Ishikawa (cell line): ENCODE data around the gene NUP107.

ENCODE experiments used
- CEBPB ChIP-seq: IDR thresholded peaks from 2 replicates; pipeline ENCODE4 v1.6.1; 2012
- CREB1 ChIP-seq: IDR thresholded peaks from 2 replicates; pipeline ENCODE4 v1.6.1; 2012; ENCODE audit warnings: low read depth
- EGR1 ChIP-seq: IDR thresholded peaks from 2 replicates; pipeline ENCODE4 v1.6.1; 2012
- EP300 ChIP-seq: IDR thresholded peaks from 2 replicates; pipeline ENCODE4 v1.6.1; 2012; ENCODE audit warnings: borderline replicate concordance
- FOXM1 ChIP-seq: IDR thresholded peaks from 2 replicates; pipeline ENCODE4 v1.6.1; 2012; ENCODE audit warnings: low read depth, borderline replicate concordance
- NFIC ChIP-seq: IDR thresholded peaks from 2 replicates; pipeline ENCODE4 v1.6.1; 2012
- RAD21 ChIP-seq: IDR thresholded peaks from 2 replicates; pipeline ENCODE4 v1.6.1; 2012; ENCODE audit warnings: low read depth
- TAF1 ChIP-seq: IDR thresholded peaks from 2 replicates; pipeline ENCODE4 v1.6.1; 2012; ENCODE audit warnings: low read depth, mild to moderate bottlenecking
- TCF12 ChIP-seq: IDR thresholded peaks from 2 replicates; pipeline ENCODE4 v1.6.1; 2012; ENCODE audit warnings: low read depth
- TEAD4 ChIP-seq: IDR thresholded peaks from 2 replicates; pipeline ENCODE4 v1.6.1; 2012
- YY1 ChIP-seq: IDR thresholded peaks from 2 replicates; pipeline ENCODE4 v1.6.1; 2012; ENCODE audit warnings: low read depth
- ZBTB7A ChIP-seq: IDR thresholded peaks from 2 replicates; pipeline ENCODE4 v1.6.1; 2012; ENCODE audit warnings: low read depth
- TF ChIP-seq, protein P1 (sequence below): IDR thresholded peaks from 2 replicates; pipeline ENCODE4 v1.6.1; 2012; ENCODE audit warnings: low read depth, mild to moderate bottlenecking
- TF ChIP-seq, protein P2 (sequence below): IDR thresholded peaks from 2 replicates; pipeline ENCODE4 v1.6.1; 2012
- TF ChIP-seq, protein P3 (sequence below): IDR thresholded peaks from 2 replicates; pipeline ENCODE4 v1.6.1; 2012

The NUP107 gene

DNA sequence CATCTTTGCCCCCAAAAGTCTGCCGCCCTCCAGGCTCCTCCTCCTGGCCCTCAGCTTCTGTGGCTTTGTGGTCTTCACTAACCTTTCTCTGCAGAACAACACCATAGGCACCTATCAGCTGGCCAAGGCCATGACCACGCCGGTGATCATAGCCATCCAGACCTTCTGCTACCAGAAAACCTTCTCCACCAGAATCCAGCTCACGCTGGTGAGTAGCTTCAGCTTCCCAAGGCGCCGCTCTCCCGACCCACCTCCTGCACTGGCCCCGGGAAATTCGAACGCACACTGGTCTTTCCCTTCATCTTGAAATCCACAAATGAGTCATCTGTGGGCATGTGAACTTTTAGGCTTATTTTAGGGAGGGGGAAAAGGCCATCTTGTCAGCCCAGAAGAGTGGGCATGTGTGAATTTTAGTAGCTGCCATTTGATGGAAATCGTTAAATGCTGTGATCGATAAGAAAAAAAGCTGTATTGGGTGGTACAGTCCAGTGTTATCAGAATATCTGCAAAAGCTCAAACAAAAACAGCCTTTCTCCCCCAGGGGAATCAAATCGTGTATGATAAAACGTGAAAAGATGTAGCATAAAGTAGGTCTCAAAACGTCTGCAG is 59.9 kb downstream of the NUP107 start:
- TF ChIP-seq RAD21 (no peak), EGR1 (no peak), YY1 (no peak), CREB1 (no peak), NFIC (no peak), CEBPB (no peak), FOXM1 (no peak), TAF1 (no peak; the same call in 1 of the 2 replicates), EP300 (no peak), TEAD4 (no peak), ZBTB7A (no peak), TCF12 (no peak; the same call in 1 of the 2 replicates)
- TF ChIP-seq, protein P1, sequence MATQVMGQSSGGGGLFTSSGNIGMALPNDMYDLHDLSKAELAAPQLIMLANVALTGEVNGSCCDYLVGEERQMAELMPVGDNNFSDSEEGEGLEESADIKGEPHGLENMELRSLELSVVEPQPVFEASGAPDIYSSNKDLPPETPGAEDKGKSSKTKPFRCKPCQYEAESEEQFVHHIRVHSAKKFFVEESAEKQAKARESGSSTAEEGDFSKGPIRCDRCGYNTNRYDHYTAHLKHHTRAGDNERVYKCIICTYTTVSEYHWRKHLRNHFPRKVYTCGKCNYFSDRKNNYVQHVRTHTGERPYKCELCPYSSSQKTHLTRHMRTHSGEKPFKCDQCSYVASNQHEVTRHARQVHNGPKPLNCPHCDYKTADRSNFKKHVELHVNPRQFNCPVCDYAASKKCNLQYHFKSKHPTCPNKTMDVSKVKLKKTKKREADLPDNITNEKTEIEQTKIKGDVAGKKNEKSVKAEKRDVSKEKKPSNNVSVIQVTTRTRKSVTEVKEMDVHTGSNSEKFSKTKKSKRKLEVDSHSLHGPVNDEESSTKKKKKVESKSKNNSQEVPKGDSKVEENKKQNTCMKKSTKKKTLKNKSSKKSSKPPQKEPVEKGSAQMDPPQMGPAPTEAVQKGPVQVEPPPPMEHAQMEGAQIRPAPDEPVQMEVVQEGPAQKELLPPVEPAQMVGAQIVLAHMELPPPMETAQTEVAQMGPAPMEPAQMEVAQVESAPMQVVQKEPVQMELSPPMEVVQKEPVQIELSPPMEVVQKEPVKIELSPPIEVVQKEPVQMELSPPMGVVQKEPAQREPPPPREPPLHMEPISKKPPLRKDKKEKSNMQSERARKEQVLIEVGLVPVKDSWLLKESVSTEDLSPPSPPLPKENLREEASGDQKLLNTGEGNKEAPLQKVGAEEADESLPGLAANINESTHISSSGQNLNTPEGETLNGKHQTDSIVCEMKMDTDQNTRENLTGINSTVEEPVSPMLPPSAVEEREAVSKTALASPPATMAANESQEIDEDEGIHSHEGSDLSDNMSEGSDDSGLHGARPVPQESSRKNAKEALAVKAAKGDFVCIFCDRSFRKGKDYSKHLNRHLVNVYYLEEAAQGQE: no peak
- TF ChIP-seq, protein P2, sequence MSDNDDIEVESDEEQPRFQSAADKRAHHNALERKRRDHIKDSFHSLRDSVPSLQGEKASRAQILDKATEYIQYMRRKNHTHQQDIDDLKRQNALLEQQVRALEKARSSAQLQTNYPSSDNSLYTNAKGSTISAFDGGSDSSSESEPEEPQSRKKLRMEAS: no peak
- TF ChIP-seq, protein P3, sequence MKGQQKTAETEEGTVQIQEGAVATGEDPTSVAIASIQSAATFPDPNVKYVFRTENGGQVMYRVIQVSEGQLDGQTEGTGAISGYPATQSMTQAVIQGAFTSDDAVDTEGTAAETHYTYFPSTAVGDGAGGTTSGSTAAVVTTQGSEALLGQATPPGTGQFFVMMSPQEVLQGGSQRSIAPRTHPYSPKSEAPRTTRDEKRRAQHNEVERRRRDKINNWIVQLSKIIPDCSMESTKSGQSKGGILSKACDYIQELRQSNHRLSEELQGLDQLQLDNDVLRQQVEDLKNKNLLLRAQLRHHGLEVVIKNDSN: no peak

DNA sequence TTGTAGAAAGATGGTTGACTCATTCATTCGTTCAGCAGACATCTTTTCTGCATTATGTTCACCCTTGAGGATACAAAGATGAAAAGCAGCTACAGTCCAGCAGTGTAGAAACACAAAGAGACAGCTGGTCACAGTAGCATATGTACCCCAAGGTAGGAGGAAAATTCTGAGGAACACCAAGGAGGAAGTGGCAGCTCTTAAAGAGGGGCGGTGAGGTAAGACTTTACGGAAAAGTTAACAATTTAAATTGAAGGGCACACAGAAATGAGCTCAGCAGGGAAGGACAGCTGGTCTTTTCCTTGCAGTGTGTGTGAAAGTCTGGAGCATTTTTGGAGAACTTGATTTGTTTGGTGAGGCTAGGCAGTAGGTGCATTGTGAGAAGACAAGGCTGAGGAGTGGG is 62.7 kb downstream of the NUP107 start:
- TF ChIP-seq TAF1 (no peak), EGR1 (no peak), TEAD4 (no peak), TCF12 (no peak), CREB1 (no peak), NFIC (no peak), CEBPB (no peak), YY1 (no peak), RAD21 (no peak), EP300 (no peak)
- TF ChIP-seq, protein P3: no peak
- TF ChIP-seq, protein P1: no peak
- TF ChIP-seq, protein P2: no peak

DNA sequence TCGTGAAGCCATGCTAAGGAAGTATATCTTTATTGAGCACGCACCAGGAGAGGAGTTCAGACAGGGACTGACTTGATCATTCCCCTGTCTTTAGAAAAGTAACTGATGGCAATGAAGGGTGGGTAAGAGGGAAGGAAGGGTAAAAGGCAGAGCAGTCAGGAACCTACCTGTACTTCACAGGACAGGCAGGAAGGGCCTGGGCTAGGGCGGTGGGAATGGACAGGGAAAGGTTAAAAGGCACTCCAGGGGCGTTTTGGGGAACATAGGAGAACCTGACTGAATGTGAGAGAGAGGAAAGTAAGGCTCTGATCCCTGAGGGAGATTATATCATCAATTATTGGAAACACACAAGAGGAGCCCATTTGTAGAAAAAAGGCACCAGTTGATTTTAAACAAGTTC is 63.1 kb downstream of the NUP107 start:
- no peak for TF ChIP-seq EP300
- no peak for TF ChIP-seq CEBPB
- no peak for TF ChIP-seq TEAD4
- no peak for TF ChIP-seq EGR1
- no peak for TF ChIP-seq CREB1
- TF ChIP-seq TCF12: no peak
- no peak for TF ChIP-seq RAD21
- TF ChIP-seq, protein P2: no peak
- no peak for TF ChIP-seq NFIC
- no peak for TF ChIP-seq FOXM1
- TF ChIP-seq, protein P3: no peak
- no peak for TF ChIP-seq TAF1
- no peak for TF ChIP-seq ZBTB7A
- no peak for TF ChIP-seq YY1
- TF ChIP-seq, protein P1: no peak

DNA sequence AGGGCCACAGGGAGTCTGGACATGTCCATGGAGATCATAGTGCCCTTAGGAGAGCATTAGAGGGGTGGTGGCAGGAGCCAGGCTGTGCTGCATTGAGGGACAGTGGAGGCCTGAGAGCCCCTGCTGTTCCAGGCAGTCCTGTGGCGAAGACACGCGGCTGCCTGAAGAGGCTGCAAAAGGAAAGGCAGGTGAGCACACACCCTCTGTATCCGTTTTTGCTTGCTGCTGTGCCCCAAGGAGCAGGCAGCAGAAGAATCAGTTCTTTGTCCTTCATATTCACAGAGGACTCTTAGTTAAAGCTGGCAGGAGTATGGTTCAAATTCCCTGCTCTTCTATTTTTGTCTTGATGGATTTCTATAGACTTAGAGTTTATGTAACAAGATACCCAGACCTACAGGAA is 63.7 kb downstream of the NUP107 start:
- TF ChIP-seq RAD21 (no peak), NFIC (no peak), FOXM1 (no peak), ZBTB7A (no peak), TAF1 (no peak), EGR1 (no peak), EP300 (no peak), CREB1 (no peak), TEAD4 (no peak), CEBPB (no peak), TCF12 (no peak), YY1 (no peak)
- TF ChIP-seq, protein P2: no peak
- TF ChIP-seq, protein P3: no peak
- TF ChIP-seq, protein P1: no peak
